Suprapubic skin (tissue), 4 donors: Measurements from ENCODE around the gene ARHGAP10. TPM values are rescaled to one million over a fixed set of nuclear protein-coding genes. Genes with fewer than 3 reads are reported as not detected.

ENCODE experiments used
- DNase-seq, 2 donors: peaks; one replicate each; pipeline ENCODE4 v3.0.0-alpha.2; 2019; ENCODE audit warnings: low spot score in 2 of 2
- H3K27ac ChIP-seq: fragments of 200-600 bp; sonication (generic); one replicate; pipeline ENCODE4 v1.5.1; 2019
- H3K27me3 ChIP-seq: fragments of 200-600 bp; sonication (generic); one replicate; pipeline ENCODE4 v1.5.1; 2019
- H3K36me3 ChIP-seq: fragments of 200-600 bp; sonication (generic); one replicate; pipeline ENCODE4 v1.5.1; 2019
- H3K4me1 ChIP-seq: fragments of 200-600 bp; sonication (generic); one replicate; pipeline ENCODE4 v1.5.1; 2019
- H3K4me3 ChIP-seq: fragments of 200-600 bp; sonication (generic); one replicate; pipeline ENCODE4 v1.5.1; 2019; ENCODE audit warnings: mild to moderate bottlenecking
- H3K9me3 ChIP-seq: fragments of 200-600 bp; sonication (generic); one replicate; pipeline ENCODE4 v1.5.1; 2019
- CTCF ChIP-seq, 2 donors: fragments of 200-600 bp in 1 of 2; fragments of 450-650 bp in 1 of 2; sonication (generic) in 1 of 2; IDR thresholded peaks; one replicate each; pipeline ENCODE4 v1.5.1; 2016 to 2019; ENCODE audit warnings: antibody characterized with exemption in 2 of 2, mild to moderate bottlenecking in 1 of 2, moderate library complexity in 1 of 2
- EP300 ChIP-seq: sonication (generic); formaldehyde crosslinking; IDR thresholded peaks from one replicate; pipeline ENCODE4 v1.6.1; 2017; ENCODE audit warnings: antibody characterized with exemption
- POLR2A ChIP-seq, 2 donors: fragments of 450-650 bp; IDR thresholded peaks; one replicate each; pipeline ENCODE4 v1.6.1; 2017; ENCODE audit warnings: antibody characterized with exemption in 2 of 2, mild to moderate bottlenecking in 2 of 2, moderate library complexity in 2 of 2
- POLR2AphosphoS5 ChIP-seq, 3 donors: sonication (generic); formaldehyde crosslinking; IDR thresholded peaks; one replicate each; pipeline ENCODE4 v1.6.1; 2017; ENCODE audit warnings: antibody characterized with exemption in 3 of 3
- WGBS: methylation state at CpG from one replicate; pipeline ENCODE4 v1.1.5; 2018; 5-methylcytosine and 5-hydroxymethylcytosine counted together
- total RNA-seq, 4 donors: library from RNA; depleted of rRNA; stranded (reverse); fragments of >200 nt; gene quantifications; one replicate each; pipeline ENCODE4 v1.1.0, GENCODE V29; 2016

ARHGAP10 gene
- total RNA-seq, 4 donors from 2014 or later: 32.5 to 59.0 (median 36.8) TPM

DNA sequence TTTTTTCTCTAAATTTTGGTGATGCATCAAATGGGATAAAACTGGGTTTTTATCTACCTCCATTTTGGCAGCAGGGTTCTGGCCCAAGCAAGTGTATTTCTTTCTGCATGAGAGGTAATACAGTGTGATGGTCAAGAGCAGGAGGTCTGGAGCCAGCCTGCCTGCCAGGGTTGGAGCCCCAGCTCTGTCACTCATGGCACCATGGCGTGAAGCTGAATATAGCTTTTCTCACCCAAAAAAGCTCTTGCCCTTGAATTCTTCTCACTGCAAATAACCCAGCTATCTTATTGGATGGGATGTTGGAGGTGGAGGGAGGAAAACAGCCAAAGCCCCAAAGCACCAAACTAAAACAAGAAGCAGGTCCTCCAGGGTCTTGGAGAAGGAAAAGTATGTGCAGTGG is 218.4 kb downstream of the ARHGAP10 start:
- TF ChIP-seq CTCF (IDR thresholded peaks at IDR 0.05) (no peak), POLR2AphosphoS5 (IDR thresholded peaks at IDR 0.05) (no peak), POLR2A (IDR thresholded peaks at IDR 0.05) (no peak), EP300 (no peak)
- DNase-seq: no peak
- Histone ChIP-seq H3K27ac (no peak overlapping the region), H3K27me3 (no peaks in the 10 kb centered on the region), H3K36me3 (peaks cover 41% of the 10 kb centered on the region), H3K4me1 (peaks cover 1% of the 10 kb centered on the region), H3K4me3 (no peak overlapping the region), H3K9me3 (no peaks in the 10 kb centered on the region)
- 100% methylated on average over 1 of the region's 1 CpG for whole genome bisulfite sequencing

DNA sequence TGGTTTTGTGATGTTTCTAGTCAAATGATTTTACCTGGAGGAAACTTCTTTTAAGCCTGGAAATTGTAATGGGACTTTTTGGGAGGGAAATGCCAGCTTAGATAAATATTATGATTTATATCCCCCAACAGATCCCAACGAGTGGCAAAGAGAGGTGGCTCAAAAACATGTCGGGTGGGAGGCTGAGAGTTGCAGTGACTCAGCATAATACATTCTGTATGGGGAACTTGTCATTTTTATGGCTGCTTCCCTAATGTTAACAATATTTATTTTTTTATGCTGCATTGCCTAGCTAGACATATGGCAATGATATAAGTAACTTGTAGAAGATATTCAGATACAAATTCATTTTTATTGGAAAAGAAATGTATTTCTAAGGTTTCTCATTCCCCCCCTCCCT is 219.0 kb downstream of the ARHGAP10 start:
- H3K27ac ChIP-seq: no peak overlapping the region
- DNase-seq: no peak
- H3K36me3 ChIP-seq: peaks cover 39% of the 10 kb centered on the region
- H3K27me3 ChIP-seq: no peaks in the 10 kb centered on the region
- H3K4me1 ChIP-seq: peaks cover 7% of the 10 kb centered on the region
- WGBS: 33% methylated on average over 2 of the region's 2 CpGs
- H3K9me3 ChIP-seq: no peaks in the 10 kb centered on the region
- TF ChIP-seq POLR2AphosphoS5 (IDR thresholded peaks at IDR 0.05) (no peak), EP300 (no peak), CTCF (IDR thresholded peaks at IDR 0.05) (no peak), POLR2A (IDR thresholded peaks at IDR 0.05) (no peak)
- no peak overlapping the region for H3K4me3 ChIP-seq

- no peak for TF ChIP-seq EP300
- TF ChIP-seq POLR2A (IDR thresholded peaks at IDR 0.05): no peak
- TF ChIP-seq CTCF (IDR thresholded peaks at IDR 0.05): no peak
- TF ChIP-seq POLR2AphosphoS5 (IDR thresholded peaks at IDR 0.05): no peak
- Histone ChIP-seq H3K9me3 (no peaks in the 10 kb centered on the region), H3K4me3 (no peak overlapping the region), H3K27ac (no peak overlapping the region), H3K27me3 (no peaks in the 10 kb centered on the region), H3K36me3 (peaks cover 10% of the 10 kb centered on the region), H3K4me1 (peaks cover 27% of the 10 kb centered on the region)
- DNase-seq: no peak
- WGBS: 88% methylated on average over 2 of the region's 2 CpGs
Measured at GRCh38 chr4:147954850-147955249, 223.0 kb downstream of the ARHGAP10 start.

GRCh38 chr4:147955827-147956558 is 224.1 kb downstream of the ARHGAP10 start:
- Histone ChIP-seq H3K36me3 (peaks cover 10% of the 10 kb centered on the region), H3K4me3 (no peak overlapping the region), H3K4me1 (peaks cover 27% of the 10 kb centered on the region), H3K9me3 (no peaks in the 10 kb centered on the region), H3K27me3 (no peaks in the 10 kb centered on the region), H3K27ac (peak overlapping the region; percentile 10)
- no peak for TF ChIP-seq CTCF (IDR thresholded peaks at IDR 0.05)
- no peak for TF ChIP-seq EP300
- TF ChIP-seq POLR2A (IDR thresholded peaks at IDR 0.05): no peak
- TF ChIP-seq POLR2AphosphoS5 (IDR thresholded peaks at IDR 0.05): no peak
- no peak for DNase-seq
- 22% methylated on average over 4 of the region's 4 CpGs for WGBS

- H3K4me1 ChIP-seq: peaks cover 27% of the 10 kb centered on the region
- no peaks in the 10 kb centered on the region for H3K27me3 ChIP-seq
- TF ChIP-seq POLR2A (IDR thresholded peaks at IDR 0.05): no peak
- TF ChIP-seq EP300: no peak
- TF ChIP-seq CTCF (IDR thresholded peaks at IDR 0.05): no peak
- TF ChIP-seq POLR2AphosphoS5 (IDR thresholded peaks at IDR 0.05): no peak
- no peak overlapping the region for H3K4me3 ChIP-seq
- WGBS: 74% methylated on average over 3 of the region's 3 CpGs
- no peak overlapping the region for H3K27ac ChIP-seq
- H3K36me3 ChIP-seq: peaks cover 8% of the 10 kb centered on the region
- no peaks in the 10 kb centered on the region for H3K9me3 ChIP-seq
- DNase-seq: no peak
Measured at GRCh38 chr4:147957446-147957845, 225.6 kb downstream of the ARHGAP10 start.
